Astrocyte (in vitro differentiated cells and primary cell): ENCODE data around the gene GABBR2.

Experiments
- CTCF ChIP-seq: IDR thresholded peaks from 2 replicates; pipeline ENCODE4 v1.5.1; 2011; ENCODE audit warnings: low read depth, mild to moderate bottlenecking, inconsistent platforms, low read length, moderate library complexity; ENCODE audit not compliant: insufficient read depth
- EZH2 ChIP-seq: IDR thresholded peaks from 2 replicates; pipeline ENCODE4 v1.6.1; 2012; ENCODE audit warnings: mild to moderate bottlenecking, low read length, inconsistent platforms; ENCODE audit not compliant: insufficient read depth

- TF ChIP-seq EZH2 = no peak
- no peak for TF ChIP-seq CTCF
Observed at GRCh38 chr9:98263080-98263479, 445.7 kb downstream of the GABBR2 start.
